HPDE6-E6E7 (cell line): ENCODE data around the gene ZFP42.
"Not testable (repeated sequence)": the region's sequence is repeated elsewhere in the genome, so short reads cannot be mapped to it uniquely, and the experiment has no call there.

Experiments used
- DNase-seq: peaks from one replicate; pipeline ENCODE4 v3.0.0; 2011; ENCODE audit warnings: missing footprints; ENCODE audit errors: extremely low spot score

Gene ZFP42

GRCh38 chr4:187995322-187996207 lies at the start of gene ZFP42:
ZFP42 (plus strand) TSS chr4:187995771; CDS start chr4:188002808, 7,037 bp downstream.
- DNase-seq = no peak

- no peak for DNase-seq
Measured at GRCh38 chr4:187961171-187961570, 34.4 kb upstream of the ZFP42 start.

- DNase-seq = no peak
Measured at GRCh38 chr4:187961961-187962360, 33.6 kb upstream of the ZFP42 start.

GRCh38 chr4:187962926-187963325 lies 32.6 kb upstream of the ZFP42 start:
- DNase-seq = no peak

- DNase-seq = no peak
Measured at GRCh38 chr4:187965726-187966125, 29.8 kb upstream of the ZFP42 start.

- no peak for DNase-seq
Measured at GRCh38 chr4:187972135-187972534, 23.4 kb upstream of the ZFP42 start.

GRCh38 chr4:187983746-187984145 lies 11.8 kb upstream of the ZFP42 start:
- DNase-seq = no peak

GRCh38 chr4:187992971-187993370 lies 2.6 kb upstream of the ZFP42 start:
- DNase-seq = no peak

- no peak for DNase-seq
Measured at GRCh38 chr4:187993827-187994226, 1.7 kb upstream of the ZFP42 start.

GRCh38 chr4:187996502-187997177 lies 1.1 kb downstream of the ZFP42 start:
- no peak for DNase-seq

GRCh38 chr4:187997991-187998390 lies 2.4 kb downstream of the ZFP42 start:
- not testable (repeated sequence) for DNase-seq

- no peak for DNase-seq
Measured at GRCh38 chr4:187999406-187999932, 3.9 kb downstream of the ZFP42 start.

GRCh38 chr4:188002323-188002722 lies 6.8 kb downstream of the ZFP42 start:
- no peak for DNase-seq

- peak; percentile 41 for DNase-seq
Measured at GRCh38 chr4:188002751-188003150, 7.2 kb downstream of the ZFP42 start.

GRCh38 chr4:188005561-188005960 lies 10.0 kb downstream of the ZFP42 start:
- no peak for DNase-seq

GRCh38 chr4:188006285-188006848 lies 10.8 kb downstream of the ZFP42 start:
- DNase-seq = no peak

GRCh38 chr4:188008377-188008776 lies 12.8 kb downstream of the ZFP42 start:
- no peak for DNase-seq

GRCh38 chr4:188012426-188012945 lies 16.9 kb downstream of the ZFP42 start:
- DNase-seq = no peak

GRCh38 chr4:188015025-188015940 lies 19.7 kb downstream of the ZFP42 start:
- DNase-seq = no peak

- no peak for DNase-seq
Measured at GRCh38 chr4:188016754-188017153, 21.2 kb downstream of the ZFP42 start.

GRCh38 chr4:188018262-188018661 lies 22.7 kb downstream of the ZFP42 start:
- no peak for DNase-seq
